IPS DF 6.9 (cell line): ENCODE measurements around the gene DIP2C.
"Not testable (repeated sequence)": the region's sequence is repeated elsewhere in the genome, so short reads cannot be mapped to it uniquely, and the experiment has no call there.

Experiments
- DNase-seq: peaks from one replicate; pipeline ENCODE4 v3.0.0-alpha.2; 2013; ENCODE audit warnings: low read depth, low spot score
- H3K27ac ChIP-seq: one replicate; pipeline ENCODE4 v1.5.1; 2013; ENCODE audit warnings: low read length, control low read depth
- H3K27me3 ChIP-seq: 2 replicates; pipeline ENCODE4 v1.6.1; 2013; ENCODE audit warnings: mild to moderate bottlenecking, low read length; ENCODE audit not compliant: control insufficient read depth, insufficient read depth
- H3K36me3 ChIP-seq: 2 replicates; pipeline ENCODE4 v1.6.1; 2013; ENCODE audit warnings: low read length; ENCODE audit not compliant: control insufficient read depth, insufficient read depth
- H3K4me1 ChIP-seq: 2 replicates; pipeline ENCODE4 v1.6.1; 2013; ENCODE audit warnings: low read length; ENCODE audit not compliant: control insufficient read depth, insufficient read depth
- H3K4me3 ChIP-seq: 2 replicates; pipeline ENCODE4 v1.5.1; 2013; ENCODE audit warnings: mild to moderate bottlenecking, low read length
- H3K9me3 ChIP-seq: 2 replicates; pipeline ENCODE4 v1.6.1; 2013; ENCODE audit warnings: low read length, inconsistent platforms; ENCODE audit not compliant: control insufficient read depth, insufficient read depth
- WGBS: extraction: QIAGEN DNeasy Blood & Tissue Kit; methylation state at CpG from one replicate; pipeline ENCODE4 v1.1.7; 2013; ENCODE audit warnings: mixed read lengths, missing lambda C conversion rate; ENCODE audit not compliant: insufficient read length, insufficient coverage; 5-methylcytosine and 5-hydroxymethylcytosine counted together

DIP2C gene

DNA sequence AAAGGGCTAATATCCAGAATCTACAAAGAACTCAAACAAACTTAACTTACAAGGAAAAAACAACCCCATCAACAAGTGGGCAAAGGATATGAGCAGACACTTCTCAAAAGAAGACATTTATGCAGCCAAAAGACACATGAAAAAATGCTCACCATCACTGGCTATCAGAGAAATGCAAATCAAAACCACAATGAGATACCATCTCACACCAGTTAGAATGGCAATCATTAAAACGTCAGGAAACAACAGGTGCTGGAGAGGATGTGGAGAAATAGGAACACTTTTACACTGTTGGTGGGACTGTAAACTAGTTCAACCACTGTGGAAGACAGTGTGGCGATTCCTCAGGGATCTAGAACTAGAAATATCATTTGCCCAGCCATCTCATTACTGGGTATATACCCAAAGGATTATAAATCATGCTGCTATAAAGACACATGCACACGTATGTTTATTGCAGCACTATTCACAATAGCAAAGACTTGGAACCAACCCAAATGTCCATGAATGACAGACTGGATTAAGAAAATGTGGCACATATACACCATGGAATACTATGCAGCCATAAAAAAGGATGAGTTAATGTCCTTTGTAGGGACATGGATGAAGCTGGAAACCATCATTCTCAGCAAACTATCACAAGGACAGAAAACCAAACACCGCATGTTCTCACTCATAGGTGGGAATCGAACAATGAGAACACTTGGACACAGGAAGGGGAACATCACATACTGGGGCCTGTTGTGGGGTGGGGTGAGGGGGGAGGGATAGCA, 423.5 kb downstream of the DIP2C start:
- H3K9me3 ChIP-seq, H3K27me3 ChIP-seq, DNase-seq, H3K36me3 ChIP-seq, H3K4me3 ChIP-seq, H3K27ac ChIP-seq, H3K4me1 ChIP-seq: not testable (repeated sequence)
- no CpG with 5 or more reads among the region's 5 CpGs for WGBS

DNA sequence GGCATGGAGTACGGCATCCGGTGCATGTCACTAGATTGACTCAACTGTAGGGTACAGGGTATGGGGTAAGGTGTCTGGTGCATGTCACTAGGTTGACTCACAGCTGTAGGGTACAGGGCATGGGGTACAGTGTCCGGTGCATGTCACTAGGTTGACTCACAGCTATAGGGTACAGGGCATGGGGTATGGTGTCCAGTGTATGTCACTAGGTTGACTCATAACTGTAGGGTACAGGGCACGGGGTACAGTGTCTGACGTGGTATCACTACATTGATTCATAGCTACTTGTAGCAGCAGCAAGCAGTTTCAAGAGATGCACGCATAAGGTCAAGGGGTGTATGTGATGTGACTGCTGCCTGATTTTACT, 424.4 kb downstream of the DIP2C start:
- H3K4me3 ChIP-seq, H3K4me1 ChIP-seq, H3K9me3 ChIP-seq, H3K27me3 ChIP-seq, DNase-seq, H3K36me3 ChIP-seq, H3K27ac ChIP-seq: not testable (repeated sequence)
- WGBS, result no CpG with 5 or more reads among the region's 6 CpGs

DNA sequence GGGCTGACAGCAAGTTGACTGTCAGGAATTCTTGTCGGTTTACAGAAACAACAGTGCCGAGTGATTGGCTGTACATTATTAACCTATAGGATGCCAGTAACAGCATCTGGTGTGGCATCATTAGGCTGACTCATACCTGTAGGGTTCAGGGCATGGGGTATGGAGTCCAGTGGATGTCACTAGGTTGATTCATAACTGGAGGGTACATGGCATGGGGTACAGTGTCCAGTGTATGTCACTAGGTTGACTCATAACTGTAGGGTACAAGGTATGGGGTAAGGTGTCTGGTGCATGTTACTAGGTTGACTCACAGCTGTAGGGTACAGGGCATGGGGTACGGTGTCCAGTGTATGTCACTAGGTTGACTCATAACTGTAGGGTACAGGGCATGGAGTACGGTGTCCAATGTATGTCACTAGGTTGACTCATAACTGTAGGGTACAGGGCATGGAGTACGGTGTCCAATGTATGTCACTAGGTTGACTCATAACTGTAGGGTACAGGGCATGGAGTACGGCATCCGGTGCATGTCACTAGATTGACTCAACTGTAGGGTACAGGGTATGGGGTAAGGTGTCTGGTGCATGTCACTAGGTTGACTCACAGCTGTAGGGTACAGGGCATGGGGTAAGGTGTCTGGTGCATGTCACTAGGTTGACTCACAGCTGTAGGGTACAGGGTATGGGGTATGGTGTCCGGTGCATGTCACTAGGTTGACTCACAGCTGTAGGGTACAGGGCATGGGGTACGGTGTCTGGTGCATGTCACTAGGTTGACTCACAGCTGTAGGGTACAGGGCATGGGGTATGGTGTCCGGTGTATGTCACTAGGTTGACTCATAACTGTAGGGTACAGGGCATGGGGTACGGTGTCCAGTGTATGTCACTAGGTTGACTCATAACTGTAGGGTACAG, 425.1 kb downstream of the DIP2C start:
- WGBS, result no CpG with 5 or more reads among the region's 11 CpGs
- H3K9me3 ChIP-seq, H3K4me3 ChIP-seq, H3K4me1 ChIP-seq, H3K27me3 ChIP-seq, H3K36me3 ChIP-seq, DNase-seq, H3K27ac ChIP-seq: not testable (repeated sequence)

DNA sequence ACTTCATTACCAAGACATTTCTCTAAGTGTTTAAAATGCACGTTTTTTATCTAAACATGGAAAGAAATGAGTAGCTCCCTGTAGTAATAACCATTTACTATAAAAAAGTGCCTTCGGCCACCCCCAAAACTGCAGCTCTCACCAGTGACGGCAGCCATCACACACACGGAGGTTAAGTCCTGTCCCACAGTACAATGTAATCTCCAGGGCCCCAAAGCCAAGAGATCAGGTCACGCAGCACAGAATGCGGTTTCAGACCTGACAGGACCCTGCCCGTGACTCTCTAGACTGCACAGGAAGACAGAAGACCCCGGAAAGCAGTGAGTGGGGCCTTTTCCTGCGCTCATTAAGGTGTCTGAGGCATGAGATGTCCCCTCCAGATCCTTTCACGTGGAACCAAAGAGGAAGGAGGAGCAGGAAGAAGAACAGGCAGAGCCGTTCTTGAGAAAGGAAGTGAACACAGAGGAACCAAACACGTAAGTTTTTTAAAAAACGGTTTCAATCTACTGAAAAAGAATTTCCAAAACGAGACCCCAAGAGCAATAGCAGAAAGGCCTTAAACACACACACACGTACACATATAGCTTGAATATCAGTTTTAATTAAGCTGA, 428.5 kb downstream of the DIP2C start:
- Histone ChIP-seq H3K27ac (no peak overlapping the region), H3K4me3 (no peak overlapping the region), H3K27me3 (no peaks in the 10 kb centered on the region), H3K9me3 (no peaks in the 10 kb centered on the region), H3K36me3 (no peaks in the 10 kb centered on the region), H3K4me1 (no peaks in the 10 kb centered on the region)
- no CpG with 5 or more reads among the region's 15 CpGs for WGBS
- DNase-seq, result no peak

DNA sequence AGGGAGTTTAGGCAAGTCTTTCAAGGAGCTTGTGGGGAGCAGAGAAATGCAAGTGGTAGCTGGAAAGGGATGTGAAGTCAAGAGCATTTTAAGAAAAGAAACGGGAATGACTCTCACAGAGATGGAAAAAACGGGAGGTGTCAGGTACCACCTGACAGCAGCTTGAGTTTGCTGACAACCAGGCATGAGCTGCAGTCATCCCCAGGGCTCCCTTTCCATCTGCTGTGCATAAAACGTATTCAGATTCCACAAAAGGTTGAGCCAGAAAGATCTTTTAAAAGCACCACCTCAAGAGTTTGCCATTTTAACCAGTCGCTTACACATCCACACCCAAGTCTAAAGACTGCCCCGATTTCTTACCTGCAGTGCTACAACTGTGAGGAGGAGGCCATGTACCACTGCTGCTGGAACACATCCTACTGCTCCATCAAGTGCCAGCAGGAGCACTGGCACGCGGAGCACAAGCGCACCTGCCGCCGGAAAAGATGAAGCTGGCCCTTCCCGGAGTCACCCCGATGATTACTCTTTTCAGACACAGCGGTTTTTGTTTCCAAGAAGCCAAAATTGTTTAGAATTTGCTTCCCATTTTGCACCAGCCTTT, 437.4 kb downstream of the DIP2C start:
- H3K4me3 ChIP-seq, result no peak overlapping the region
- no CpG with 5 or more reads among the region's 13 CpGs for WGBS
- H3K4me1 ChIP-seq, result no peaks in the 10 kb centered on the region
- no peaks in the 10 kb centered on the region for H3K27me3 ChIP-seq
- H3K27ac ChIP-seq, result no peak overlapping the region
- DNase-seq, result no peak
- H3K9me3 ChIP-seq, result no peaks in the 10 kb centered on the region
- peaks cover 3% of the 10 kb centered on the region; the same call in 1 of the 2 replicates for H3K36me3 ChIP-seq

DNA sequence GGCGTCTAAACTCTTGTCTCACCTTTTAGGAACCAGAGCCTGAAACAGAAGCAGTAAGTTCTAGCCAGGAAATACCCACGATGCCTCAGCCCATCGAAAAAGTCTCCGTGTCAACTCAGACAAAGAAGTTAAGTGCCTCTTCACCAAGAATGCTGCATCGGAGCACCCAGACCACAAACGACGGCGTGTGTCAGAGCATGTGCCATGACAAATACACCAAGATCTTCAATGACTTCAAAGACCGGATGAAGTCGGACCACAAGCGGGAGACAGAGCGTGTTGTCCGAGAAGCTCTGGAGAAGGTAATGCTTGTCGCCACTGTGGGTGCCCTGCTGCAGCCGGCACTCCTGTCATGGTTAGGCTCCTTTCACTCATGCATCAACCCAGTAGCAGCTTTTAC, 441.2 kb downstream of the DIP2C start:
- no peak for DNase-seq
- WGBS, result no CpG with 5 or more reads among the region's 15 CpGs
- H3K27me3 ChIP-seq, result no peaks in the 10 kb centered on the region

DNA sequence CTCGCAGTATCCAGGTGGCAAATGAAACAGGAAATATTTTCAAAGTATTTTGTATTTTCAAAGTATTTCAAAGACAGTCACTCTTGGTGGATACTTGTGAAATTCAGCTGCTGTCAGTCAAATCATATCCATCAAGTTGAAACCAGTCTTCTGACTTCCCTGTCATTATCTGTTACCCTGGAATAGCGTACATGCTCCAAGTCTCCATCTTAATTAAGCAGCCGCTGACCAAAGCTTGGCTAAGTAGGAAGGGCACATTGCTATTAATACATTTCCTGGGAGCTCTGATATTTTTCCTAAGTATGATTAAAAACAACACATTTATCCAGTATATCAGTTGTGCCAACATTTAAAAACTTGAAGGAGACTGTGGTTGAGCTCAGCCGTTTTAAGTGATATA, 442.0 kb downstream of the DIP2C start:
- H3K4me3 ChIP-seq, result no peak overlapping the region
- DNase-seq, result no peak
- no peaks in the 10 kb centered on the region for H3K9me3 ChIP-seq
- no peaks in the 10 kb centered on the region for H3K4me1 ChIP-seq
- peaks cover 3% of the 10 kb centered on the region; the same call in 1 of the 2 replicates for H3K36me3 ChIP-seq
- no peak overlapping the region for H3K27ac ChIP-seq
- H3K27me3 ChIP-seq, result no peaks in the 10 kb centered on the region
- no CpG with 5 or more reads among the region's 4 CpGs for WGBS

More for the DNA sequence above, 441.2 kb downstream of the DIP2C start:
- Histone ChIP-seq H3K36me3 (peaks cover 3% of the 10 kb centered on the region; the same call in 1 of the 2 replicates), H3K9me3 (no peaks in the 10 kb centered on the region), H3K27ac (no peak overlapping the region), H3K4me1 (no peaks in the 10 kb centered on the region), H3K4me3 (no peak overlapping the region)

DNA sequence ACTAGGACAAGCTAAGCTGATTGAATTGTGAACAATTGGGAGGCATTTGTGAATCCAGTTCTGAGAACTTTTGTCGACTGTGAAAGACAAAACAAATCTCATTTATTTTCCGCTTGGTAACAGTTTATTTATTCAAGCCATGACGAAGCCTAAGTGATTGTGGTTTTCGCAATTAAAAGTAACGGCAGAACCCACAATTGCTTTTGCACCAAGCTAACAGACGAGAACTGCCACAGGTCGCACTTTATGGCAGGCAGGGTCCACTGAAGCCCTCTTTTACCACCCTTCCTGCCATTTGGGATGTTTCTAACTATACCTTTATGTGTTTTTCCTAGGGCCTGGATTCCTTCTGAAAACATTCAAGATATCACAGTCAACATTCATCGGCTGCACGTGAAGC, 443.0 kb downstream of the DIP2C start:
- Histone ChIP-seq H3K27ac (no peak overlapping the region), H3K4me1 (no peaks in the 10 kb centered on the region), H3K27me3 (no peaks in the 10 kb centered on the region), H3K36me3 (peaks cover 3% of the 10 kb centered on the region; the same call in 1 of the 2 replicates), H3K4me3 (no peak overlapping the region), H3K9me3 (no peaks in the 10 kb centered on the region)
- no peak for DNase-seq
- no CpG with 5 or more reads among the region's 9 CpGs for WGBS

DNA sequence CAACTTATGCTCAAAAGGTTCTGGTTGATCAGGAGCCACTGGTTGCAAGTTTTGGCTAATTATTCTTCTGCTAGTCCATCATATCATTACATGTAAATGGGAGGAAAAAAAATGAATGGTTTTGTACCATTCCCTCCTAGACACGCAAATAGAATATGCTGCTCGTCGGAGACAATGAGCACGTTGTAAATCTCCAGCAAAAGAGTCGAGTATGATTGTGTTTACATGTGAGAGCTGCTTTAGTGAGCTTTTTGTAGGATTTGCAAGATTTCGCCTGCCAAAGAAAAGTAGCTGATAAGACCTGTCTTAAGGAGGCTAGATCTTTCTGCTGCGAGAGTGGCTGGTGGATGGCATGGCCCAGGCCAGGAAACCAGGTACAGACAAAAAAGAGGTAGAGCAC, 445.2 kb downstream of the DIP2C start:
- no CpG with 5 or more reads among the region's 7 CpGs for WGBS
- H3K4me3 ChIP-seq, result no peak overlapping the region
- no peak overlapping the region for H3K27ac ChIP-seq
- H3K27me3 ChIP-seq, result no peaks in the 10 kb centered on the region
- no peaks in the 10 kb centered on the region for H3K4me1 ChIP-seq
- H3K36me3 ChIP-seq, result peaks cover 3% of the 10 kb centered on the region; the same call in 1 of the 2 replicates
- DNase-seq, result no peak
- no peaks in the 10 kb centered on the region for H3K9me3 ChIP-seq

DNA sequence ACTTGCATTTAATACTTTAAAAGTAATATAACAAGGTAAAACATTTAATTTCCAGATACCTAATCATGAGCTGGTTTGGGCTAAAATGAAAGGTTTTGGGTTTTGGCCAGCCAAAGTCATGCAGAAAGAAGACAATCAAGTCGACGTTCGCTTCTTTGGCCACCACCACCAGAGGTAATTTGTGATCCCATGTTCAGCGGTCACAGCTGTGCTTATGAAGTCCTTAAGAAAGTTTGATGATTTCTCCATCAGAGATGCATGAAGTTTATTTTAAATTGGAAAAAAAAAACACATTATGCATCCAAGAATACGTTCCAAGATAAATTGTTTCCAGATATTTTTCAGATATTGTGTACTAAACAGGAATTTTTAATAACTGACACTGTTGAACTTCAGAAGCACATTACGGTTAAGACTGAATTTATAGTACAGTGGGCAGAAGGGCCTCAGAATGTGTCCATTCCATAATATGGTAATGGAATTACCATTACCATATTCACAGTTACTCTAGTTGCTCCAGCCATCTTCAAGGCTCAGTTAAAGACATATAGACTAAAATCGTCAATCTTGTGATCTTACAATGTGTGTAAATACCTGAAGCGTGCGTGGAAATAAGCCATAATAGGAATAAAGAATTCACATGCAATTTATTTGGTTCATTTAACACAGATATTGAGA, 447.4 kb downstream of the DIP2C start:
- no peak for DNase-seq
- Histone ChIP-seq H3K27ac (no peak overlapping the region), H3K4me1 (no peaks in the 10 kb centered on the region), H3K4me3 (no peak overlapping the region), H3K36me3 (no peaks in the 10 kb centered on the region), H3K27me3 (no peaks in the 10 kb centered on the region), H3K9me3 (no peaks in the 10 kb centered on the region)
- no CpG with 5 or more reads among the region's 9 CpGs for WGBS
